Choroid plexus epithelial cell (primary cell): ENCODE measurements around the gene FAM78B.

Source experiments
- DNase-seq: peaks from one replicate; pipeline ENCODE4 v3.0.0-alpha.2; 2010; ENCODE audit warnings: low read depth
- H3K4me3 ChIP-seq: 2 replicates; pipeline ENCODE4 v1.5.1; 2011; ENCODE audit warnings: low read depth, mild to moderate bottlenecking, control low read depth, low read length, moderate library complexity
- CTCF ChIP-seq: conservative IDR thresholded peaks from 2 replicates; pipeline ENCODE4 v1.5.1; 2011; ENCODE audit warnings: low read depth, mild to moderate bottlenecking, control low read depth, inconsistent platforms, low read length, moderate library complexity

FAM78B gene

DNA sequence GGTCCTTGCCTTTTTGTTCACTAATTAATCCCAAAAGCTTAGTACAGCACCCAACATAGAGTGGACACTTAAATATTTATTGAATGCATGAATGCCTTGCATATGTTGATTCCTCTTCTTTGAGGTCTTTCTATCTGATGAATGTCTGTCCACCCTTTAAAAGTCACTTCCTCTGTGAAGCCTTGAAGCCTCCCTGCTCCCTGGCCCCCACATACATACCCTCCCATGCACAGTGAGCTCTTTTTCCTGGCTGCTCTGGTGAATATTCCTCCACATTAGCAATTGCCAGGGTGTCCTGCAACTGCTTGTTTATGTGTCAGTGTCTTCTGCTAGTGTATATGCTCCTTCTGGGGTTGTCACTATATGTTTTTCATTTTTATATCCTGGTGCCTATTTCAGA lies 8.2 kb upstream of the FAM78B start:
- TF ChIP-seq CTCF = no peak
- no peak overlapping the region for H3K4me3 ChIP-seq
- DNase-seq = no peak

GRCh38 chr1:166174108-166174507 lies 7.3 kb upstream of the FAM78B start:
- DNase-seq = no peak
- TF ChIP-seq CTCF = no peak
- H3K4me3 ChIP-seq = no peak overlapping the region

DNA sequence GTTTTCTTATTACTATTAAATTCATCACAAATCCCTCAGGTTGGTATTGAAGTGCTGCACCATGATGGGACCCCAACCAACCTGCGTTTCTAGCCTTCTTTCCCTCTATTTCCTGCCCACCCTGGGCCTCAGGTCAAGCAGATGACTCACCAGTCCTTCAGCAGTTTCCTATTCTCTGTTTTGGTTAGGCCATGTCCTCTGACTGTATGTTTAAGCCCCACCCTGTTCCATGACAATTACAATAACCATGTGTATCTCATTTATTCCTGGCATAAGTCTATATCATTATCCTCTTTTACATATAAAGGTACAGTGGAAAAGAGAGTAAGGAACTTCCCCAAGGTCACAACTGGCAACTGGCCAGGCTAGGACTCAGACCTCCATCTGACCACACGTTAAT lies 5.3 kb upstream of the FAM78B start:
- no peak for TF ChIP-seq CTCF
- no peak overlapping the region for H3K4me3 ChIP-seq
- DNase-seq = no peak

GRCh38 chr1:166170726-166171125 lies 3.9 kb upstream of the FAM78B start:
- no peak for DNase-seq
- H3K4me3 ChIP-seq = no peak overlapping the region
- TF ChIP-seq CTCF = no peak

- no peak overlapping the region for H3K4me3 ChIP-seq
- TF ChIP-seq CTCF = no peak
Measured at GRCh38 chr1:166170075-166170474, 3.3 kb upstream of the FAM78B start.

GRCh38 chr1:166169182-166169581 lies 2.4 kb upstream of the FAM78B start:
- H3K4me3 ChIP-seq = no peak overlapping the region
- no peak for TF ChIP-seq CTCF
- DNase-seq = no peak

More at GRCh38 chr1:166170075-166170474, 3.3 kb upstream of the FAM78B start:
- no peak for DNase-seq

DNA sequence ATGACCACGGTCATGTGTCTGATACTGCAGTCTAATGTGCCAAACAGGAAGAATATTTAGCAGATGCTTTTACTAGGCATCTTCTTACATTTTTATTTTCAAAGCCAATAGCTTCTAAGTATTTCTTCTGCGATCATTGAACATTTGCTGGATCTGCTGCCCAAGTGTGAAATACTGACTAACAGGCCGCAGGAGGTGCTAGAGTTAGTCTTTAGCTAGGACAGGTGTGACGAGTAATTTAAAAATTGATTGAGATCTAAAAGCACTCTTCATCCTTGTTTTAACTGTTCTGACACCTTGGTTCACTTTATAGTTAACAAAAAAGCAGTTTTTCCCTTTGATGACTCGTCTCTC lies 748 bp upstream of the FAM78B start:
- H3K4me3 ChIP-seq = no peak overlapping the region
- TF ChIP-seq CTCF = no peak
- DNase-seq = no peak
